MCF 10A (cell line): ENCODE data around the gene SYPL1. TPM values are rescaled to one million over a fixed set of nuclear protein-coding genes. Genes with fewer than 3 reads are reported as not detected.

Source experiments
- BruUV-seq: library from RNA; stranded (reverse); fragments of 400-500 nt; replicated peaks from 2 replicates; lab custom pipeline; 2021; lab: Mats Ljungman, UMichigan
- CTCF ChIA-PET: fragments of 300-600 bp; sonication (Branson Sonifier 250); formaldehyde crosslinking; extraction: SDS; loops from one replicate; lab custom pipeline; 2021; ENCODE audit warnings: antibody characterized with exemption, inconsistent platforms; lab: Yijun Ruan, JAX
- POLR2A ChIA-PET: fragments of 300-600, 350-650 bp; sonication (Branson Sonifier 250); formaldehyde crosslinking; extraction: SDS; loops from one replicate; lab custom pipeline; 2020; ENCODE audit warnings: antibody characterized with exemption, inconsistent platforms; lab: Yijun Ruan, JAX
- DNase-seq: peaks from one replicate; pipeline ENCODE4 v3.0.0-alpha.2; 2018; ENCODE audit not compliant: unreplicated experiment
- H3K27ac Mint-ChIP-seq: one replicate; pipeline ENCODE4 v1.8.0; 2022; ENCODE audit warnings: mild to moderate bottlenecking, low read depth, mixed read lengths; ENCODE audit not compliant: unreplicated experiment
- H3K27me3 Mint-ChIP-seq: one replicate; pipeline ENCODE4 v1.8.0; 2022; ENCODE audit warnings: mixed read lengths; ENCODE audit not compliant: insufficient read depth, unreplicated experiment
- H3K36me3 Mint-ChIP-seq: one replicate; pipeline ENCODE4 v1.8.0; 2022; ENCODE audit warnings: mild to moderate bottlenecking, moderate library complexity, mixed read lengths; ENCODE audit not compliant: insufficient read depth, unreplicated experiment
- H3K4me1 Mint-ChIP-seq: one replicate; pipeline ENCODE4 v1.8.0; 2022; ENCODE audit warnings: mixed read lengths; ENCODE audit not compliant: insufficient read depth, unreplicated experiment
- H3K4me3 Mint-ChIP-seq: one replicate; pipeline ENCODE4 v1.8.0; 2022; ENCODE audit warnings: mild to moderate bottlenecking, moderate library complexity, mixed read lengths; ENCODE audit not compliant: unreplicated experiment
- H3K9me3 Mint-ChIP-seq: one replicate; pipeline ENCODE4 v1.8.0; 2022; ENCODE audit warnings: mixed read lengths; ENCODE audit not compliant: unreplicated experiment
- intact Hi-C: fragments of 100-400 bp; cut with micrococcal nuclease; formaldehyde crosslinking; loops from 2 replicates; pipeline ENCODE4 v1.14.1; 2022
- total RNA-seq: library from RNA; stranded (reverse); gene quantifications from 2 replicates; pipeline ENCODE4 v1.2.3, GENCODE V29; 2022
- TF ChIP-seq, protein P1 (sequence below): fragments of 200-600 bp; IDR thresholded peaks from one replicate; pipeline ENCODE4 v1.8.0; 2022; ENCODE audit warnings: antibody characterized with exemption, mild to moderate bottlenecking; ENCODE audit not compliant: unreplicated experiment

SYPL1 gene
- total RNA-seq, 1 experiment from 2014 or later, result 77.6 TPM

GRCh38 chr7:106058928-106059324 is 53.2 kb downstream of the SYPL1 start:
- no peak for DNase-seq
- H3K27ac Mint-ChIP-seq, result peak overlapping the region; percentile 39
- POLR2A ChIA-PET, result interaction anchor here (1.1 to 8.0 kb wide), 6 partner anchors 11 to 95 kb away, joined by 3 to 73 read pairs (median 28); partner anchors contain the start of gene SYPL1
- no peaks in the 10 kb centered on the region for H3K27me3 Mint-ChIP-seq
- BruUV-seq, result no TSS peak
- H3K4me1 Mint-ChIP-seq, result peaks cover 41% of the 10 kb centered on the region
- CTCF ChIA-PET, result interaction anchor here (0.8 to 6.2 kb wide), 14 partner anchors 13 to 116 kb away, joined by 3 to 187 read pairs (median 8); partner anchors contain the start of gene SYPL1
- no peaks in the 10 kb centered on the region for H3K36me3 Mint-ChIP-seq
- TF ChIP-seq, protein P1, sequence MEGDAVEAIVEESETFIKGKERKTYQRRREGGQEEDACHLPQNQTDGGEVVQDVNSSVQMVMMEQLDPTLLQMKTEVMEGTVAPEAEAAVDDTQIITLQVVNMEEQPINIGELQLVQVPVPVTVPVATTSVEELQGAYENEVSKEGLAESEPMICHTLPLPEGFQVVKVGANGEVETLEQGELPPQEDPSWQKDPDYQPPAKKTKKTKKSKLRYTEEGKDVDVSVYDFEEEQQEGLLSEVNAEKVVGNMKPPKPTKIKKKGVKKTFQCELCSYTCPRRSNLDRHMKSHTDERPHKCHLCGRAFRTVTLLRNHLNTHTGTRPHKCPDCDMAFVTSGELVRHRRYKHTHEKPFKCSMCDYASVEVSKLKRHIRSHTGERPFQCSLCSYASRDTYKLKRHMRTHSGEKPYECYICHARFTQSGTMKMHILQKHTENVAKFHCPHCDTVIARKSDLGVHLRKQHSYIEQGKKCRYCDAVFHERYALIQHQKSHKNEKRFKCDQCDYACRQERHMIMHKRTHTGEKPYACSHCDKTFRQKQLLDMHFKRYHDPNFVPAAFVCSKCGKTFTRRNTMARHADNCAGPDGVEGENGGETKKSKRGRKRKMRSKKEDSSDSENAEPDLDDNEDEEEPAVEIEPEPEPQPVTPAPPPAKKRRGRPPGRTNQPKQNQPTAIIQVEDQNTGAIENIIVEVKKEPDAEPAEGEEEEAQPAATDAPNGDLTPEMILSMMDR, result no peak
- H3K9me3 Mint-ChIP-seq, result no peaks in the 10 kb centered on the region
- no peak overlapping the region for H3K4me3 Mint-ChIP-seq
- intact Hi-C loops, result loop anchor here (5.0 kb wide), 1 partner anchor 223 kb away; the partner anchor contains the start of gene NAMPT

DNA sequence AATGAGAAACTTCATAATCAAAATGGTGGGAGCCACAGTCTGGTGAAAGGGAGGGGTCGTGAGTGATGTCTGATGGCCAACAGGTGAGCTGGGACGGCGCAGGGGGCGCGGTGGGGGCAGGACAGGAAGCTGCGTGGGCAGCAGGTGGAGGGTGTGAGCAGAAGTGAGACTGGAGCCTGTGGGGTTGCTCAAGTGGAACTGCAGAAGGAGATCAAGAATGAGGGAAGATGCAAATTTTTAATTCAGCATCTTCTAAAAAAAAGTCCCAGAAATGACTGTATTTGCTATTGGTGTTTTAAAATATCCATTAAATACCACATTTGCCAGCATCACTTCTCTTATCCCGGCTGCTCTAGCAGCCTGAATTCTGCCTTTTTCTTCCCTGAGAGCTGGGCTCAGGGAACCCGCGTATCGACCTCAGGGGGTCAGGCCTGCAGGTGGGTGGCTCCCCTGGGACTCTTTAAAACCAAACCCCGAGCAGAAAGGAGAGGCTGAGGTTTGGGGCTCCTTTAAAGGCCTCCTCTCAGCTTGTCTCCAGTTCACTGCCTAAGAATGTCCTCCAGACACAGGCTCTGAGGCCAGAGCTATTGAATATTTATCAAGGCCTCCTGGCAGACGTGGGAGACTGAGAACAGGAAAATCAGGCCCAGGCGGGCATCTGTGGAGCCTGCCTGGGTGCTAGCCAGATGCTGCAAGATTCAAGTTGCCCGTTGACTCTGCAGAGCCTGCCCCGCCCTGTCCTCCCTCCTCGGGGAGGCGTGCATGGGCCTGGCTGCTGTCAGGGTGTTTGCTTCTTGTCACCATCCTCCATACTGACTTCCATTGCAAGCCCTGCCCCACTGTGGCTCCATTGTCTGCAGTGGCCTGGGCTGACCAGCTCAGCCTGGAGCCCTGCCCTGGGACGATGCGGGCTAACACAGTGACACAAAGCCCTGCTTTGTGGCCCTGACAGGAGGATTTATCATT is 53.9 kb downstream of the SYPL1 start:
- ChIA-PET POLR2A (interaction anchor here (0.6 to 8.0 kb wide), 10 partner anchors 12 to 96 kb away, joined by 3 to 73 read pairs (median 4); partner anchors contain the start of gene SYPL1), CTCF (interaction anchor here (0.7 to 6.2 kb wide), 27 partner anchors 10 to 738 kb away, joined by 3 to 187 read pairs (median 5); partner anchors contain the start of gene SYPL1)
- no TSS peak for BruUV-seq
- TF ChIP-seq, protein P1, result no peak
- Mint-ChIP-seq H3K36me3 (no peaks in the 10 kb centered on the region), H3K4me1 (peaks cover 37% of the 10 kb centered on the region), H3K27me3 (no peaks in the 10 kb centered on the region), H3K4me3 (no peak overlapping the region), H3K9me3 (no peaks in the 10 kb centered on the region), H3K27ac (peak overlapping the region; percentile 46)
- peak; percentile 76 for DNase-seq
- intact Hi-C loops, result loop anchor here (1.0 to 5.0 kb wide), 3 partner anchors 37 to 224 kb away; partner anchors contain the start of gene NAMPT

GRCh38 chr7:106057204-106057961 is 54.7 kb downstream of the SYPL1 start:
- TF ChIP-seq, protein P1, result no peak
- DNase-seq, result no peak
- no TSS peak for BruUV-seq
- intact Hi-C loops, result loop anchor here (1.0 to 5.0 kb wide), 3 partner anchors 37 to 225 kb away; partner anchors contain the start of gene NAMPT
- H3K36me3 Mint-ChIP-seq, result no peaks in the 10 kb centered on the region
- peak overlapping the region; percentile 46 for H3K27ac Mint-ChIP-seq
- ChIA-PET POLR2A (interaction anchor here (0.6 to 8.0 kb wide), 7 partner anchors 8 to 110 kb away, joined by 3 to 73 read pairs (median 12); partner anchors contain the start of gene SYPL1), CTCF (interaction anchor here (0.6 to 6.2 kb wide), 28 partner anchors 10 to 737 kb away, joined by 3 to 187 read pairs (median 5); partner anchors contain the start of gene SYPL1)
- H3K4me3 Mint-ChIP-seq, result no peak overlapping the region
- no peaks in the 10 kb centered on the region for H3K9me3 Mint-ChIP-seq
- peaks cover 28% of the 10 kb centered on the region for H3K4me1 Mint-ChIP-seq
- no peaks in the 10 kb centered on the region for H3K27me3 Mint-ChIP-seq
